M059J (cell line): Measurements from ENCODE around the gene RBPJ. TPM values are rescaled to one million over a fixed set of nuclear protein-coding genes. Genes with fewer than 3 reads are reported as not detected.
"Not testable (repeated sequence)": the region's sequence is repeated elsewhere in the genome, so short reads cannot be mapped to it uniquely, and the experiment has no call there.

Experiments
- DNase-seq: peaks from one replicate; pipeline ENCODE4 v3.0.0-alpha.2; 2012; ENCODE audit warnings: low read depth
- total RNA-seq: library from RNA; depleted of rRNA; stranded (reverse); fragments of >200 nt; shearing (Covaris generic); gene quantifications from 2 replicates; pipeline ENCODE4 v1.2.3, GENCODE V29; 2014

The RBPJ gene
- total RNA-seq, 1 experiment from 2014 or later, result 53.9 TPM

- no peak for DNase-seq
Observed at GRCh38 chr4:26375551-26375950, 54.7 kb downstream of the RBPJ start.

- no peak for DNase-seq
Observed at GRCh38 chr4:26377328-26378311, 56.8 kb downstream of the RBPJ start.

GRCh38 chr4:26379837-26380236 lies 59.0 kb downstream of the RBPJ start:
- no peak for DNase-seq

- DNase-seq, result no peak
Observed at GRCh38 chr4:26380740-26381139, 59.9 kb downstream of the RBPJ start.

GRCh38 chr4:26384380-26385057 lies 63.7 kb downstream of the RBPJ start:
- DNase-seq, result no peak

- DNase-seq, result no peak
Observed at GRCh38 chr4:26385690-26386089, 64.9 kb downstream of the RBPJ start.

GRCh38 chr4:26386386-26386785 lies 65.6 kb downstream of the RBPJ start:
- no peak for DNase-seq

GRCh38 chr4:26388671-26389070 lies 67.9 kb downstream of the RBPJ start:
- no peak for DNase-seq

- no peak for DNase-seq
Observed at GRCh38 chr4:26397086-26397485, 76.3 kb downstream of the RBPJ start.

GRCh38 chr4:26400132-26400531 lies 79.3 kb downstream of the RBPJ start:
- DNase-seq, result no peak

GRCh38 chr4:26402017-26402416 lies 81.2 kb downstream of the RBPJ start:
- DNase-seq, result not testable (repeated sequence)

- DNase-seq, result no peak
Observed at GRCh38 chr4:26402458-26402857, 81.6 kb downstream of the RBPJ start.

GRCh38 chr4:26404743-26405206 lies 84.0 kb downstream of the RBPJ start:
- DNase-seq, result no peak

GRCh38 chr4:26406346-26406975 lies 85.6 kb downstream of the RBPJ start:
- DNase-seq, result no peak

GRCh38 chr4:26407476-26407875 lies 86.7 kb downstream of the RBPJ start:
- DNase-seq, result no peak

- DNase-seq, result peak; percentile 72
Observed at GRCh38 chr4:26410385-26411293, 89.8 kb downstream of the RBPJ start.

GRCh38 chr4:26412381-26413372 lies 91.9 kb downstream of the RBPJ start:
- peak; percentile 60 for DNase-seq

GRCh38 chr4:26413582-26413981 lies 92.8 kb downstream of the RBPJ start:
- DNase-seq, result no peak

GRCh38 chr4:26418107-26418506 lies 97.3 kb downstream of the RBPJ start:
- no peak for DNase-seq

GRCh38 chr4:26418850-26419249 lies 98.0 kb downstream of the RBPJ start:
- DNase-seq, result no peak
